NCI-H2107 (cell line): ENCODE results near the gene NXPH4.
A peak's percentile ranks its signal among the peaks of the same experiment; 100 is the strongest.

Experiments
- DNase-seq: peaks from one replicate; lab custom pipeline; 2025; lab: John Stamatoyannopoulos, UW

NXPH4 gene

DNA sequence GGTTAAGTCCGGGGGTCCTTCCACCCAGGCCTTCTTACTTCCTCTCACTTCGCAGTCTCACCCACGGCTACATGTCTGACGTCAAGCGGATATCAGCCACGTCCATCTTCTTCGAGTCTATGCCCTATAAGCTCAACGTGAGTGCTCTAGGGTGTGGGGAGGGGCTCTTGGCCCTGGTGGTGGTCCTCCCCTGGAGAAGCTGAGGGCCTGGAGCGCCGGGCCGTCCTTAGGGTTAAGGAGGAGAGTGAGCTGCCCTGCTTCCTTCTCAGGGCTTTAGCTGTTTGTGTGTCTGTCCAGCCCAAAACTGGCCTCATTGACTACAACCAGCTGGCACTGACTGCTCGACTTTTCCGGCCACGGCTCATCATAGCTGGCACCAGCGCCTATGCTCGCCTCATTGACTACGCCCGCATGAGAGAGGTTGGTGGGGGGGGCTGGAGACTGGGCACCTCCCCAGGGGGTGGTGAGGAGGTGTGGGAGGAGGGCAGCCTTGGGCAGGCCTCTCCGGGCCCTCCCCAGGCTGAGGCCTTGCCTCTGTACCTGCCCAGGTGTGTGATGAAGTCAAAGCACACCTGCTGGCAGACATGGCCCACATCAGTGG, 15.7 kb downstream of the NXPH4 start:
- no peak for DNase-seq

DNA sequence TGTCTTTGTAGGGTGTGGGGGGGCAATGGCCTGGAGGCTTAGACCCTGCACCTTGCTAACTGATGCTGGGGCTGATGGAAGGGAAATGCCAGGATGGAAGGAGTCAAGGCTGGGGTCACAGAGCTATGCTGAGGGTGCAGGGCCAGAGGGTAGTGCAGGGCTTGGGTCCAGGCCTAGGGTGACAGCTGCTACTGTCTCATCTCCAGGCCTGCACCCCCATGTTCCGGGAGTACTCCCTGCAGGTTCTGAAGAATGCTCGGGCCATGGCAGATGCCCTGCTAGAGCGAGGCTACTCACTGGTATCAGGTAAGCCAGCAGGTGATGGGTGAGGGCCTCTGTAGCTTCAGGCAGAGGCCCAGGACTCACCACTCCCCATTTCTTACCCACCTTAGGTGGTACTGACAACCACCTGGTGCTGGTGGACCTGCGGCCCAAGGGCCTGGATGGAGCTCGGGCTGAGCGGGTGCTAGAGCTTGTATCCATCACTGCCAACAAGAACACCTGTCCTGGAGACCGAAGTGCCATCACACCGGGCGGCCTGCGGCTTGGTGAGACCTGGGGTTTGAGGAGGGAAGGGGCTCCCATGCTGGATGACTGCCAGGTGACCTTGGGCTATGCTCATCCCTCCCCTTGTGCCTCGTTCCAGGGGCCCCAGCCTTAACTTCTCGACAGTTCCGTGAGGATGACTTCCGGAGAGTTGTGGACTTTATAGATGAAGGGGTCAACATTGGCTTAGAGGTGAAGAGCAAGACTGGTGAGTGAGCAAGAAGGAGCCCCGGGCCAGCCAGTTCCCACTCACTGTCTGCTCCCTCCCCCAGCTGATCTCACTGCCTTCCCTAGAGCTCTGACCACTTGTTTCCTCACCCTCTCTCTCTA, 17.0 kb downstream of the NXPH4 start:
- DNase-seq: no peak

DNA sequence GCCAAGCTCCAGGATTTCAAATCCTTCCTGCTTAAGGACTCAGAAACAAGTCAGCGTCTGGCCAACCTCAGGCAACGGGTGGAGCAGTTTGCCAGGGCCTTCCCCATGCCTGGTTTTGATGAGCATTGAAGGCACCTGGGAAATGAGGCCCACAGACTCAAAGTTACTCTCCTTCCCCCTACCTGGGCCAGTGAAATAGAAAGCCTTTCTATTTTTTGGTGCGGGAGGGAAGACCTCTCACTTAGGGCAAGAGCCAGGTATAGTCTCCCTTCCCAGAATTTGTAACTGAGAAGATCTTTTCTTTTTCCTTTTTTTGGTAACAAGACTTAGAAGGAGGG, 17.6 kb downstream of the NXPH4 start:
- no peak for DNase-seq

DNA sequence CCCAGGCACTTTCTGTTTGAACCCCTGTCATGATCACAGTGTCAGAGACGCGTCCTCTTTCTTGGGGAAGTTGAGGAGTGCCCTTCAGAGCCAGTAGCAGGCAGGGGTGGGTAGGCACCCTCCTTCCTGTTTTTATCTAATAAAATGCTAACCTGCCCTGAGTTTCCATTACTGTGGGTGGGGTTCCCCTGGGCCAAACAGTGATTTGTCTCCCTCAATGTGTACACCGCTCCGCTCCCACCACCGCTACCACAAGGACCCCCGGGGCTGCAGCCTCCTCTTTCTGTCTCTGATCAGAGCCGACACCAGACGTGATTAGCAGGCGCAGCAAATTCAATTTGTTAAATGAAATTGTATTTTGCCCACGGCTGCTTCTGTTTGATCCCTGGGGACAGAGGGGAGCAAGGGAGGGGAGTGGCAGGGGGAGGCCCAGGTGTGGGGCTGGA, 18.0 kb downstream of the NXPH4 start:
- no peak for DNase-seq

DNA sequence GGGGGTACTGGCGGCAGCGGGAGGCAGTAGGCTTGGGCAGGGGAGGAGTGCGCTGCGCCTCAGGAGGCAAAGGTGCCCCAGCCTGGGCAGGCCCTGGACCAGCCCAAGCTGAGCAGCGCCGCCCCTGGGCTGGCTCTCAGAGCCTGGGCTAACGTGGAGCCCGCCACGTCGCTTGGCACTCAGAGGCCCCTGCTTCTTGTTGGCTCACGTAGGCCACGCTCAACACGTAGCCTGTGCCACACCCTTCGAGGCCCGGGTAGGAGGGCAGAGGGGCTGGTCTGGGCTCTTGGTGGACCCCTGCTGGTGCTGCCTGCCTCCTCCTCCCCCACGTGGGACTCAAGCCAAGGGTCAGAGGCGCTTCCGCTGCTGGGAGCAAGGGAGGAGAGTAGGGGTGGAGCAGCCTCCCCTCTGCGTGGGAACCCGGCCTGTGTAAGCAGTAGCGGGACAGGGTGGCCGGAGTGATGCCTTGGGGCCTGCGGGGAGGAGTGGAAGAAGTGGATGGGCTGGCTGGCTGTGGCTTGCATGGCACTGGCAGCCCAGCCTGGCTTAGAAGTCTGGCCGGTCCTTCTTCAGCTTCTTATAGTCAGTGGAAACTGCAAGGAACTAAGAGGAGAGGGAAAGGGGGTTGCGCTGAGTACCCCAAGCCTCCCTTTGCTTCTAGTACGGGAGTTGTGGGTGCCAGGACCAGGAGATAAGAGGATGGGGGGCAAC, 18.6 kb downstream of the NXPH4 start:
- peak; percentile 58 for DNase-seq

DNA sequence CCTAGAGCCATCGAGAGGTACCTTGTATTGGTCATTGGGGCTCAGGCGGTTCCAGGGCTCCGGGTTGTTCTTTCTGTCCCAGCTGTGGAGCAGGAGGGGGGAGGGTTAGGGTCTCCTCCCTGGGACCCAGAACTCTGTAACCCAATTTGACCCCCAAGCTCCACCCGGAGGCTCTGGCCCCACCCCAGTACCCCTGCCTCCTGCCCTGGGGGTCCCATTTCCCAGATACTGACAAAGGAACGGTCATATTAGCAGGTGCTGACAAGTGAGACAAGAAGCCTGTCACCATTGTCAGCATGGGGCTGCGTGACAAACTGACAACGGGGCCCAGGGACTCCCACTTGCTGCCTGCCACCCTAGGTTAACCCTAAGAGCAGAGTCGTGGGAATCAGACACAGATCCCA, 19.1 kb downstream of the NXPH4 start:
- DNase-seq: no peak

DNA sequence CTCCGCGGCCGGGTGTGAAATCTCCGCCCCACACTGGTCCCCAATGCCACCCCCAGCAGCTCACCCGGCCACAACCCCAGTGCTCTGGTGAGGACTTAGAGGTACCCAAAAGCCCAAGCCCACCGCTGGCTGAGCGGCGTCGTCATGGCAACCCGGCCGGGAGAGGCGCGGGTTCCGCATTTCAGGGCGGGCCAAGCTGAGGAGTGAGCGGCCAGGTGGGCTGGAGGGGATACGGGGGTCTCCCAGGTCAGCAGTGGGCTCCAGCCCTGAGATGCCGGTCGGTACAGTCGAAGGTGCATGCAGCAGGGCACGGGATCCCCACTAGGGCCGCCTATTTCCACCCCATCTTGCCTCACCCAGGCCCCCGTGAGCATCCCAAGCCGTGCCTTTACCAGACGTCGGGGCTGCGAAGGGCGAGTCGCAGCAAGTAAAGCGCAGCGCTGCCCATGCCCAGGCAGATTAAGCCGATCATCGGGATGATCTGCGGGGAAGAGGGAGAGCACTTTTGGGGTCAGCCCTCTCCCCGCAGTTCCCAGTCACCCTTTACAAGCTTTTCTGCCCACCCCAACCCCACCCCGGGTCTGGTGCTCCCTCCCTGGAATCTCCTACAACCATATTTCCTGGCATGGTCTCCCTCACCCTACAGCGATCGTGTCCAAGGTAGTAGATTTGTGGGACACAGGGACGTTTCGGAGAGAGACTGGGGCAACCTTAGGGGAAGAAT, 19.8 kb downstream of the NXPH4 start:
- DNase-seq: no peak

DNA sequence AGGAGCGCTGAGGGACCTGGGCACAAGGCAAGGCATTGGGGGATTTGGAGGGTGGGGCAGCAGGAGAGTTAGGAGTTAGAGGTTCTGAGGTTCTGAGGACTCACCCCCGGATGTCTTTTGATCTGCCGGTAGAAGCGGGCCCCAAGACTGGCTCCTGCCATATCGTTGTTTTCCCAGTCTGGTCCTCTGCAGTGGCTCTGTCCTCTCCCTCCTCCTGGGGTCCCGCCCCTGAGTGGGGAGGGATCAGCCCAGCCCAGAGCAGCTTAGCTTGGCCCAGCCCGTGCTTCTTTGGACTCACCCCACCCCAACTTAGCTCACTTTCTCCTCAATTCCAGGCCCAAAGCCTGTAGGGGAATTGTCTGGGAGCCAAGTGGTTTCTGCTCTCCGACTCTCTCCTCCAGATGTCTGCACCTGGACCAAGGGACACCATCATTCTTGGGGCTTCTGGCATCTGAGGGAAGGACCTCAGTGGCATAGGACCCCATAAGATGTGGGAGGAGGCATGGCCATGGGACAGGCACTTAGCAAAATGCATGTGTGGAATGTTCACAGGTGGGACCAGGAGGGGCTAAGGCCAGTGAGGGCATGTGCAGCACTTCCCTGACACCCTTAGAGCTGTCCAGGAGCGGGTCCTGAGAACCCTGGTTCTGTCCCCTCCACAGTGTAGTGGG, 20.5 kb downstream of the NXPH4 start:
- no peak for DNase-seq

DNA sequence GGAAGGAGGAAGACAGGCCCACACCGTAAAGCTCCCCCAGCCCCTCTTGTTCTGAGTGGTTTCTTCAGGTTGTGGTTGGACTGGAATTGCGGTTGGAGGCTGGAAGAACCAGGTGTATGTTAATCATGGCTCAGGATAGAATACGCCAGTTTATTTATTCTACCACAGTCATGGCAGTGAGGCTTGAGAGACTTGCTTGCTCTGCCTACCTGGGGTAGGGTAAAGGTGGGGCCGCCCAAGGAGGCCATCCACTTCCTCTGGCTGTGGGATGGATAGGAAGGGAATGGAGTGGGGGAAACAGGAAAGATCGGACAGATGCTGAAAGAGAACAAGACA, 21.0 kb downstream of the NXPH4 start:
- peak; percentile 55 for DNase-seq

DNA sequence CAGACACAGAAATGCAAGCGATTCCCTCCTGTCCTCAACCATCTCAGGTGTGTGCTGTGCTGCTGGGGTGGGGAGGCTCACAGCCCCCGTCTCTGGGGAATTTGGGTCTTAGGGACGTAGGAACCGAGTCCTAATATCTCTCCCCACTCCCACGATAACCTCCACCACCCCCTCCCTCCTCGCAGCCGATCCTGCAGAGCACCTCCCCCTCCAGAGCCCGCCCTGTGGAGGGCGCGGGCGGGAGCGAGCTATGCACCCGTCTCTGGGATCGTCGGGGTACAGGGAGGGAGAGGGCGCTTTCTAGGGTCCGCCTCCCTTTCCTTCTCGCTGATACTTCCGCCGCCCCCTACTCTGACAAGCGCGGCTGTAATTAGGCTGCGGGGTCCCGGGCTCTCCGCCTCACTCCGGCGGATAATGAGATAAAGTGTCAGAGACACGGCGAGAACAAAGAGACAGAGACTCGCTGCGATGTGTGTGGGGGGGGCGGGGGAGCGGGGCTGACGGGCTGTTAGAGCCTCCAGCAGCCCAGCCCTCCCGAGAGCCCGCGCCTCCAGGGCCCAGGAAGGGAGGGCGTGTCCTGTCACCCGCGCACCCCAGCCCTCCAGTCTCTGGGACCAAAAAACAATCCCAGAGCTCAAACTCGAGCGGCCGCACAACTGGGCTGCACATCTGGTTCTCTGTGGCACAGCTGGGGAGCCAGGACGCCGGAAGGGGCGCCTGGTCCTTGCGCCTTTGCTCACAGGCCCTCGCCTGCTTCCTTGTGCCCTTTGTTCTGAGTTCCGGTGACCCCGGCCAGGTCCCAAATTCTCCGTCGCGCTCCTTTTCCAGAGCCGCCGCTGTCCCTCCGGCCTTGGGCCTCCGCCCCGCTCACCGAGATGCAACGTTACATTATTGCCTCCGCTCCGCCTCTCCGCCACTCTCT, 21.6 kb downstream of the NXPH4 start:
- peak; percentile 41 for DNase-seq

DNA sequence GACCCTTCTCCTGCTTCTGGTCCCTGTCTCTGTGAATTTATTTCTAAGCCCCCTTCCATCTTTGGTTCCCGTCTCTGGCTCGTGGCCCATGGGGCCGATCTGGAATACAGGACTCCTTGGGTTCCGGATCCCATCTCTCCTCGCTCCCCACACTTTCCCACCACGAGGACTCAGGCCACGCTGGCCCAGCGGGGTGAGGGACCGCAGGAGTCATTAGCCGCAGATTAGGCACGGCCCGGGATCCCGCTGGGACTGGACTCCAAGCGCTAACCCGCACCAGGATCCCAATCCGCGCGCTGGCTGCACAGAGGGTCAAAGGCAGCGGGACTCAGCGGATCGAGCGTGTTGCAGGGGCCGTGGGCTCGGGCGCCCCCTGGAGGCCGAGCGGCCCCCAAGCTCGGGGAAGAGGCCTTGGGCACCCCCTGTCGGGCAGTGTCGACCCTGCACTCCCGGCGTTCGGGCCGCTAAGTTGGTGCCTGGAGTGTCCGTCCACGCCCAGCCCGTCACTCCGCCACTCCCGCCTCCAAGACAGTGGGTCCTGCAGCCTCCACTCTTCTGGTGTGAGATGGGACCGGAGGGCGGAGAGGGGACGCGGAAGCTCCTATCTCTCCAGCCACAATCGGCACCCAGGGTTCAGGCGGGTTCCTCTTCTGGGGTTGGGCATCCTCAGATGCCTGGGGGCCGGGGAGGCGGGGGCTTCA, 22.4 kb downstream of the NXPH4 start:
- peak; percentile 80 for DNase-seq

DNA sequence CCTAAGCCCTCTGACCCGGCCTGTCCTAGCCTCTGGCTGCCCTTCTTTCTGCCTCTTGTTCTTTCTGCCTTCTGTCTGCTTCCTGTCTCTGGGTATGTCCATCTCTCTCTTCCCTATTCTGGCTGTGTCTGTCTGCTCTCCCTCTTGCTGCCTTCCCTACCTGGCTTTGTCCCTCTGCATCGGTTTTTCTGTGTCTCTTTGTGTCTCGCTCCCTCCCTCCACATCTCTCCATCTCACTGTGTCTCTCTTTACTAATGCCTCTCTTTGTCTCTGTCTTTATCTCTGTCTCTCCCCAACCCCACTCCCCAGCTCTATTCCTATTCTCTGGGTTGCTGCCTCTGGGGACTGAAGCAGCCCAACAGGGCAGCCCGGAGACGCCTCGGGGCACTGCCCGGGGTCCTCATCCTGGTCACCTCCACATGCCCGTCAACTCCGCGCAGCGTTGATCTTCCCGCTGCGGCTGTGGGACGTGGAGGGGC, 23.0 kb downstream of the NXPH4 start:
- no peak for DNase-seq

DNA sequence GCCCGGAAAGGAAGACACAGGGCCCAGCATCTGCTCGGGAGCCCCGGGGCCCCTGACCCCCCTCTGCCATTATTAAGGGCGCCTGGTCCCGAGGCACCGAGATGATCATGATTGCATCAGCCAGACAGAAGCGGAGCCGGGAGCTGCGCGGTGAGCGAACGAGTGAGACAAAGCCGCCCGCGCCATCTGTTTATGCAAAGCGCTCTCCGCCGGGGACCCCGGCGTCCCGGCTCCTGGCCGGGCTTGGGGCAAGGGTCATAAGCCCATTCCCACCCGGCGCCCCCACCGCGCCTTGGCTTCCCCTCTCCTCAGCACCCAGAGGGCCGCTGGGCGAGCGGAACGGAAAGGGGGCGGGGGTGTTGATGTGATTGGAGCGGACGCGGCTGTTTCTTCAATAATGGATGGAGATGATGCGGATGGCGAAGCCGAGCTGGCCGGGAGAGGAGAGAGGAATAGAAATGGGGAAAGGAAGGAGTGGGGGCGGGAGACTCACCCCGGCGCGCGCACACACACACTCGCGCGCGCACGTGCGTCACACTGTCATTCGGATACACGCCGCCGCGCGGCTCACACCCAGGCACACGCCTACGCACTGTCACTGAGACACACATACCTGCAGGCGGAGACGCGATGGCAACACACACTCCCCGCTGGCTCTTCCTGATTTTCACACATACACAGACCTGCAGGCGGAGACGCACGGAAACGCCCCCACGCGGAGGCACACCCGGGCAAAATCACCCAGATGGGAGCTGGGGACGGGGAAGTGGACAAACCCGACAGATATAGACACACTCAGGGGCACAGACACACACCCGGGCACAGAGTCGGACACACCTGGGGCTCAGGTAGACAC, 23.7 kb downstream of the NXPH4 start:
- DNase-seq: peak; percentile 73

DNA sequence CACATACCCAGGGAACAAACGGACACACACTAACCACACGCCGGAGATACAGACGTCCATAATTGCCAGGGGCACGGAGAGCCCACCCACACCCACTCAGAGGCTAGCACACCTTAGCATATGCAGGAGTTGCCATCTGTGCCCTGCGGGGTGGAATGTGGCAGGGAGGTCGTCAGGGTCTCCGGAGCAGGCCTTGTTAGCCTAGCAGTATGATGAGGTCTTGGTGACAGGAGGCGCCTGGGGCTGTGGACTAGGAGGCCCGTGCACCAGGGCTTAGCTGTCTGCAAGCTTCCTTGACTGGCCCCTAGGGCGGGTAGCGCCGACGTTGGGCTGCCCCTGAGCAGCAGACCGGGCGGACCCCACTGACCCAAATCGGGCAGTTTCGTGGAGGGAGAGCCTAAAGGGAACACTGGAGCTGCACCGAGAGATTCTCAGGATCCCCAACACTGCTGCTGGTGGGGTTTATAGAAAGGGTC, 24.4 kb downstream of the NXPH4 start:
- DNase-seq: no peak

DNA sequence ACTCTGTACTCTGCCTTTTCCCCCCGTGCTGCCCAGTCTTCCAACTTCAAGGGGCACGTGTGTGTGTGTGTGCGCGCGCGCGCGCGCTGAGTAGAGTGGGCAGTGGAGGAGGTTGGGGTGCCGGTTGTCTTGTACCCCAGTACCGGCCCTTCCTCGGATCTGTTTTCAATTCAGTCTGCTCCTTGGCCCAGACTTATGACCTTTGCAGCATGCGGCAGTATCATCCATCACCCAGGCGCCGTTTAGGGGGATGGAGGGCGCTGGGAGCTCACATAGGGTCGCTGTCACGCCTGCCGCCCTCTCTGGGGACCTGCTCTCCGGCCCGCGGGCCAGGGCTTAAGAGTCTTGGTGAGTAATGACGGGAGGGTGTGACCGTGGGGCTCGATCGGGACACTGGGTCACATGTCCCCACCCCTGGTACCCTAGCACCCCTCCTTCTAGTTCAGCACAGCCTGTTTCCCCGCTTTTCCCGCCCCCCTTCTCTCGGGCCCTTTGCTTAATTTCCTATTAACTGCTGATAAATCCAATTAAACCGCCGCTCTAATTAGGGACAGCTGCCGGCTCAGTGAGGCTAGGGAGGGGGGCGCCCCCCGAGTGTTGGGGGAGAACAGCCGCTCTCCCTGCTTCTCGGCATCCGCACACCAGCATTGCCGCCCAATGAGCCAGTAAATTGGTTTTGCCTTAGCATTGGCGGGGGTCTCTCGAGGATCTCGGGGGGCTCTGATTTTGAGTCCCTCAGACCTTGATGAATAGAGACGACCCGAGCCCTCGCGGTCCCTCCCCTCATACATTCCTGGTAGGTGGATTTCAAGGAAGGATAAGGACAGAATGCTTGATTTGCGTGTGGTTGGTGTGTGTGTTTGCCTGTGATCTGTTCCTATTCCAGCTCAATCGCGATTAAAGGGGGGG, 25.1 kb downstream of the NXPH4 start:
- no peak for DNase-seq

DNA sequence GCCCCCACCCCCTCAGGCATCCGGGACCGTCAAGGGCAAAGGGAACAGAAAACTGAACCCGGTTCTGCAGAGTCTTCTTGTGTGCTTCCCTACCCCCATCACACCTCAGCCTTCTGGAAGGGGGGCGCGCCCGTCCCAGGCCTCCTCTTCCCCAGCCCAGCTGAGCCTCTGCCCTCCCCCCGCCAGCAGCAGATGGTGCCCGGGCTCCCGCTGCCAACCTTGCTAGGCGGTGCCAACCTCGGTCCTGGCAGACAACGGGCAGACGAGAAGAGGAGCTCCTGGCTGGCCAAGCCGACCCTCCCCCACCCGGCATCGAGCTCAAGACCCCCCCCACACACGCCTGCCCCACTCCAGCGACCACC, 25.7 kb downstream of the NXPH4 start:
- peak; percentile 40 for DNase-seq

DNA sequence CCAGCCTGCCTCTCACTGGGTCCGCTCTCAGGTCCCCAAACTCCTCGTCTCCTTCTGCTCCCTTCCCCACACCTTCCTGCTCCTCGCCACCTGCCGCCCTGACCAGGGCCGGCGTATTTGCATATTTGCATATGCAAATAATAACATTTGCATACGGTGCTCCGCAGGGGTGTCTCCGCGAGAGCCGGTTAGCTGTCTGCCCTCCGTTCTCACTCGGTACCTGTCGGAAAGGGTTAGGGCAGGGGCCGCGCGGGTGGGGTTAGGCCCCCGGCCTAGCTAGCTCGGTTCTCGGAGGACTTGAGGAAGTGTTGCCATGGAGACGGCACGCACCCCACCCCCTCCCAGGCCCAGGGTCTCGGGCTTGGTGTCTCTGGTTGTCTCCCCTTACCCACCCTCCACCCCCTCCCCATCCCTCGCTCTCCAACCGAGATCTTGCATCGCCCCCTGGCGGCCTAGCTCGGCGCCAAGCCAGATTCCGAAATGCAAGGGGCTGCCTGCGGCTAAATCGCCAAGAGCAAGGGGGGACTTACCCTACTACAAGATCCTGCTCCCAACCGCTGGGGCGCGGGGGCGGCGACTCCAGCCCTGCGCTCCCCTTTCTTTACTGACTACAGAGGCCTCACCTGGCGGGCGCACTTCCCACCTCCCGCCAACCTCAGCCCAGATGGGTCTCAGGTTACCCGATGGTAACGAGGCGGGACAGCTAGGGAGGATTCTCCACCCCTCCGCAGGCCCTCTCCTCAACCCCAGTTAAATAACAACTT, 26.3 kb downstream of the NXPH4 start:
- peak; percentile 81 for DNase-seq
